ENCODE results near the gene DAPP1. TPM values are rescaled to one million over a fixed set of nuclear protein-coding genes. Genes with fewer than 3 reads are reported as not detected.

The DAPP1 gene
- total and polyA plus RNA-seq, 2 donors from 2014 or later, result 0.34 to 10.1 TPM

DNA sequence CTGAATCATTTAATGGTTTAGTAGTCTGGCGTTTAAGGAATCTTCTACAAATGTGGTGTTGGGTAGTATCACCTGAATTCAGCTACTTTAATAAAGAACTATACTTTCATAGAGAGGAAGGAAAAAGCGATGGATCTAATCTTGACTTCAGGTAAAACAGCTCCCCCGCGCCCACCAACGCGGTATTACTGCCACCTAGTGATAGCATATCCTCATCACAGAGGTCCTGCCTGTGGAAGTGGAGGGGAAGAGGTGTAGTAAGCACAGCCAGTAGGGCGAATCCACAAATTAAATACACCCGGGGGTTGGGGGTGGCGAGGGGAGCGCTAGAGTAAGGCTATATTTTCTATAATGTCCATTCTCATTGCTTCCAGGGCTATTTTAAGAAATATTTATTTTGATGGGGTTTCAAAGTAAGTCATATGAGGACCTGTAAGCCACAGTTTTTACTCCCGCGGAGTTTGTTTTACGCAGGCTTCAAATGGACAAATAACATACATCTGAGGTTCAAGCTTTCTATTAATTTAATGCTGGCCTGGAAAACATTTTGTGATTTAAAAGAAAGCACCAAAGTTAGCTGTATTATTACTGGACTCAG is 8.3 kb upstream of the DAPP1 start:
- Histone ChIP-seq H3K4me1 (ENCODE audit: control insufficient read depth in 2 of 3, insufficient read depth in 2 of 3, low read depth in 1 of 3, low read length in 3 of 3) (no peaks in the 10 kb centered on the region), H3K27me3 (ENCODE audit: control insufficient read depth, insufficient read depth, low read length) (no peaks in the 10 kb centered on the region), H3K4me3 (ENCODE audit: low read length in 3 of 3) (no peak overlapping the region), H3K9me3 (ENCODE audit: control insufficient read depth in 2 of 3, insufficient read depth in 1 of 3, low read length in 3 of 3) (no peaks in the 10 kb centered on the region), H3K27ac (ENCODE audit: low read depth in 2 of 2, low read length in 2 of 2) (no peak overlapping the region), H3K36me3 (ENCODE audit: control insufficient read depth in 2 of 3, insufficient read depth in 3 of 3, low read length in 3 of 3) (no peaks in the 10 kb centered on the region), H3K9ac (ENCODE audit: low read length in 3 of 3) (no peak overlapping the region)
- DNase-seq, result peak in 4 of 5 donors; percentile 52 to 68 (median 54)
- TF ChIP-seq, protein P1, sequence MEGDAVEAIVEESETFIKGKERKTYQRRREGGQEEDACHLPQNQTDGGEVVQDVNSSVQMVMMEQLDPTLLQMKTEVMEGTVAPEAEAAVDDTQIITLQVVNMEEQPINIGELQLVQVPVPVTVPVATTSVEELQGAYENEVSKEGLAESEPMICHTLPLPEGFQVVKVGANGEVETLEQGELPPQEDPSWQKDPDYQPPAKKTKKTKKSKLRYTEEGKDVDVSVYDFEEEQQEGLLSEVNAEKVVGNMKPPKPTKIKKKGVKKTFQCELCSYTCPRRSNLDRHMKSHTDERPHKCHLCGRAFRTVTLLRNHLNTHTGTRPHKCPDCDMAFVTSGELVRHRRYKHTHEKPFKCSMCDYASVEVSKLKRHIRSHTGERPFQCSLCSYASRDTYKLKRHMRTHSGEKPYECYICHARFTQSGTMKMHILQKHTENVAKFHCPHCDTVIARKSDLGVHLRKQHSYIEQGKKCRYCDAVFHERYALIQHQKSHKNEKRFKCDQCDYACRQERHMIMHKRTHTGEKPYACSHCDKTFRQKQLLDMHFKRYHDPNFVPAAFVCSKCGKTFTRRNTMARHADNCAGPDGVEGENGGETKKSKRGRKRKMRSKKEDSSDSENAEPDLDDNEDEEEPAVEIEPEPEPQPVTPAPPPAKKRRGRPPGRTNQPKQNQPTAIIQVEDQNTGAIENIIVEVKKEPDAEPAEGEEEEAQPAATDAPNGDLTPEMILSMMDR (IDR thresholded peaks at IDR 0.05; ENCODE audit: borderline replicate concordance, extremely low read depth, insufficient read depth), result peak; percentile 74
- intact Hi-C loops (cut with DNase I), result no loop called here
- FAIRE-seq, result no peak

- Histone ChIP-seq H3K9me3 (ENCODE audit: control insufficient read depth in 2 of 3, insufficient read depth in 1 of 3, low read length in 3 of 3) (no peaks in the 10 kb centered on the region), H3K9ac (ENCODE audit: low read length in 3 of 3) (no peak overlapping the region), H3K36me3 (ENCODE audit: control insufficient read depth in 2 of 3, insufficient read depth in 3 of 3, low read length in 3 of 3) (no peaks in the 10 kb centered on the region), H3K27ac (ENCODE audit: low read depth in 2 of 2, low read length in 2 of 2) (no peak overlapping the region), H3K27me3 (ENCODE audit: control insufficient read depth, insufficient read depth, low read length) (no peaks in the 10 kb centered on the region), H3K4me1 (ENCODE audit: control insufficient read depth in 2 of 3, insufficient read depth in 2 of 3, low read depth in 1 of 3, low read length in 3 of 3) (no peaks in the 10 kb centered on the region), H3K4me3 (ENCODE audit: low read length in 3 of 3) (no peak overlapping the region)
- intact Hi-C loops (cut with DNase I), result no loop called here
- TF ChIP-seq, protein P1 (IDR thresholded peaks at IDR 0.05; ENCODE audit: borderline replicate concordance, extremely low read depth, insufficient read depth), result no peak
- DNase-seq (no peak), FAIRE-seq (no peak)
These were observed 7.3 kb upstream of the DAPP1 start for GRCh38 chr4:99809326-99809725.

- H3K9me3 ChIP-seq (ENCODE audit: control insufficient read depth in 2 of 3, insufficient read depth in 1 of 3, low read length in 3 of 3), result no peaks in the 10 kb centered on the region
- no peaks in the 10 kb centered on the region for H3K4me1 ChIP-seq (ENCODE audit: control insufficient read depth in 2 of 3, insufficient read depth in 2 of 3, low read depth in 1 of 3, low read length in 3 of 3)
- no peaks in the 10 kb centered on the region for H3K36me3 ChIP-seq (ENCODE audit: control insufficient read depth in 2 of 3, insufficient read depth in 3 of 3, low read length in 3 of 3)
- no peaks in the 10 kb centered on the region for H3K27me3 ChIP-seq (ENCODE audit: control insufficient read depth, insufficient read depth, low read length)
- no peak overlapping the region for H3K4me3 ChIP-seq (ENCODE audit: low read length in 3 of 3)
- TF ChIP-seq, protein P1 (IDR thresholded peaks at IDR 0.05; ENCODE audit: borderline replicate concordance, extremely low read depth, insufficient read depth), result no peak
- no peak overlapping the region for H3K9ac ChIP-seq (ENCODE audit: low read length in 3 of 3)
- no peak for DNase-seq
- intact Hi-C loops (cut with DNase I), result no loop called here
- no peak overlapping the region for H3K27ac ChIP-seq (ENCODE audit: low read depth in 2 of 2, low read length in 2 of 2)
- no peak for FAIRE-seq
These were observed 6.1 kb upstream of the DAPP1 start for GRCh38 chr4:99810536-99810935.

DNA sequence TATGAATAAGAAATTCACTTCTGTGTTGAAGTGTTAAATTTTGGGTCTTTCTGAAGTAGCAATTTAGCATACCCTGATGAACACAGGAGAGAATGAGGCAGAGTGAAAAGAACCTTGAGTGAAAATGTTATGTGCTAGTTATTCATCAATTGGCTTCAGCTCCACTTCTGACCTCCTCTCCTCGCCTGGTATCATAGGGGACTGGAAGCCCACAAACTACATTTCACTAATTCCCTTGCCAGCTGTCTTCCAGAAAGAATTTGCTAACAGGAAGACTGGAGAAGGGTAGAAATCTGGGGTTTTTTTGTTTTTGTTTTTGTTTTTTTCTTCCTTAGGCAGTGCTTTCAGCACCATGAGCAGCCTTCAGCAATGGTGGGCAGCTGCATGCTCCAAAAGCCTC is 5.5 kb upstream of the DAPP1 start:
- Histone ChIP-seq H3K4me3 (ENCODE audit: low read length in 3 of 3) (no peak overlapping the region), H3K4me1 (ENCODE audit: control insufficient read depth in 2 of 3, insufficient read depth in 2 of 3, low read depth in 1 of 3, low read length in 3 of 3) (no peaks in the 10 kb centered on the region), H3K9ac (ENCODE audit: low read length in 3 of 3) (no peak overlapping the region), H3K36me3 (ENCODE audit: control insufficient read depth in 2 of 3, insufficient read depth in 3 of 3, low read length in 3 of 3) (no peaks in the 10 kb centered on the region), H3K27ac (ENCODE audit: low read depth in 2 of 2, low read length in 2 of 2) (no peak overlapping the region), H3K9me3 (ENCODE audit: control insufficient read depth in 2 of 3, insufficient read depth in 1 of 3, low read length in 3 of 3) (no peaks in the 10 kb centered on the region), H3K27me3 (ENCODE audit: control insufficient read depth, insufficient read depth, low read length) (no peaks in the 10 kb centered on the region)
- intact Hi-C loops (cut with DNase I), result no loop called here
- no peak for FAIRE-seq
- TF ChIP-seq, protein P1 (IDR thresholded peaks at IDR 0.05; ENCODE audit: borderline replicate concordance, extremely low read depth, insufficient read depth), result no peak
- no peak for DNase-seq
